ENCODE measurements around the gene TMEM204. TPM values are rescaled to one million over a fixed set of nuclear protein-coding genes. Genes with fewer than 3 reads are reported as not detected.

TMEM204 gene
- total and polyA plus RNA-seq, 10 of the 15 experiments (the other 5 are each of a cell fraction or from before 2014, with no cell fraction given): 0.05 to 0.30 (median 0.18) TPM; not detected in 7

DNA sequence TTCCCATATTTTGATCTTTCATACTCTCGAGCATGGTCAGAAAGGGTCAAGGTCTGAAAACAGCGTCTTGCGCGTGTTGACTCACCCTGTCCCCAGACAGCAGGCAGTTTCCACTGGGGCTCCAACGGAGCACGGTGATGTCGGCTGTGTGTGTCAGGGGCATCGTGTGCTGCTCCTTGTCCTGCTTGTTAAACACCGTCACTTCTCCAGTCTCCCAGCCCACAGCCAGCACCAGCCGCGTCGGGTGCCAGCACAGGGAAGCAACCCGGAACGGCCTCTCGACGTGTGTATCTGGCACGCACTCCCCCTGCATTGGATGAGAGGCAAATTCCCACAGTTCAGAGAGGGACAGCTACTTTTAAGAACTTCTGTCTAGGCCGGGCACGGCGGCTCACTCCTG, 68.8 kb downstream of the TMEM204 start:
- Histone ChIP-seq H3K4me2 (ENCODE audit: control insufficient read depth, insufficient read depth) (no peak overlapping the region), H3K4me3 (no peak overlapping the region), H3K27me3 (replicated peaks in 1 of 2; ENCODE audit: control insufficient read depth in 2 of 2, insufficient read depth in 2 of 2, low read length in 1 of 2) (no peaks in the 10 kb centered on the region), H3K79me2 (ENCODE audit: control insufficient read depth, insufficient read depth, low read length) (no peaks in the 10 kb centered on the region), H3K36me3 (ENCODE audit: control insufficient read depth in 2 of 2, insufficient read depth in 2 of 2, low read length in 1 of 2) (peaks cover 2 to 3% of the 10 kb centered on the region in 2 experiments; a peak in 3 of 4 replicates), H2AFZ (ENCODE audit: control insufficient read depth, low read depth, low read length) (no peak overlapping the region), H3K27ac (ENCODE audit: control insufficient read depth, insufficient read depth) (no peak overlapping the region), H4K20me1 (ENCODE audit: control insufficient read depth, insufficient read depth) (no peaks in the 10 kb centered on the region), H3K9me3 (replicated peaks; ENCODE audit: control insufficient read depth, insufficient read depth, low read length) (no peaks in the 10 kb centered on the region), H3K4me1 (ENCODE audit: control insufficient read depth, insufficient read depth, low read length) (no peaks in the 10 kb centered on the region), H3K9ac (ENCODE audit: control insufficient read depth, insufficient read depth, low read length) (no peak overlapping the region)
- TF ChIP-seq SREBF1 (IDR thresholded peaks at IDR 0.05; ENCODE audit: low read length) (no peak), BMI1 (IDR thresholded peaks at IDR 0.05; ENCODE audit: borderline replicate concordance) (no peak), MYB (IDR thresholded peaks at IDR 0.05; ENCODE audit: borderline replicate concordance, low read depth, low read length) (no peak), NFIC (IDR thresholded peaks at IDR 0.05; ENCODE audit: low read depth, low read length) (no peak), STAT3 (IDR thresholded peaks at IDR 0.05; ENCODE audit: low read depth, low read length) (no peak), ASH2L (IDR thresholded peaks at IDR 0.05; ENCODE audit: borderline replicate concordance, low read depth) (no peak), SPI1 (IDR thresholded peaks at IDR 0.05; ENCODE audit: borderline replicate concordance, insufficient read depth, low read depth, low read length) (no peak)
- POLR2A ChIA-PET: no interaction called here
- FAIRE-seq (no peak), DNase-seq (ENCODE audit: low read depth, low spot score) (no peak), ATAC-seq (no peak)
- 92% methylated on average over 20 of the region's 20 CpGs for WGBS (ENCODE audit: insufficient coverage, insufficient replicate concordance, low lambda C conversion rate, missing lambda C conversion rate)
- RAD21 ChIA-PET (ENCODE audit: unreplicated experiment): no interaction called here
- CTCF ChIA-PET: no interaction called here
- in situ Hi-C loops (cut with MboI): no loop called here
- intact Hi-C loops (cut with micrococcal nuclease; ENCODE audit: unreplicated experiment): no loop called here
- SMC1A ChIA-PET (ENCODE audit: uncharacterized antibody, unreplicated experiment): no interaction called here
- no TSS peak for BruUV-seq (replicated peaks)

Other genes with a start within 250 kb of the TMEM204 start
Only the 7 nearest of the 20 such genes appear.
- gene PERCC1, start 102.6 kb upstream of the TMEM204 start, total RNA-seq (2014; rRNA removed): not detected in 2 replicates
- not detected in 2 replicates for gene PERCC1, start 102.6 kb upstream of the TMEM204 start, total RNA-seq (2014; rRNA removed; fragmentation: Illumina TruSeq; extraction: Trizol)
- gene PERCC1, start 102.6 kb upstream of the TMEM204 start, total RNA-seq (2021): not detected in 2 replicates
- gene PERCC1, start 102.6 kb upstream of the TMEM204 start, polyA plus RNA-seq (2011; rRNA removed): not detected in 2 replicates
- not detected in 2 replicates for gene PERCC1, start 102.6 kb upstream of the TMEM204 start, polyA plus RNA-seq (2014; fragmentation: Illumina TruSeq; extraction: Trizol)
- gene PERCC1, start 102.6 kb upstream of the TMEM204 start, polyA plus RNA-seq (2014; fragmentation: Nextera tagmentation; extraction: Ambion mirVana): not detected
- not detected in 2 replicates for gene PERCC1, start 102.6 kb upstream of the TMEM204 start, polyA plus RNA-seq (2014; rRNA removed)
- not detected for gene PERCC1, start 102.6 kb upstream of the TMEM204 start, polyA plus RNA-seq (2016; fragmentation: Nextera tagmentation; extraction: Ambion mirVana)
- 0.06 and 0.11 TPM in 2 replicates for gene CCDC154, start 89.1 kb upstream of the TMEM204 start, total RNA-seq (2014; rRNA removed)
- gene CCDC154, start 89.1 kb upstream of the TMEM204 start, total RNA-seq (2014; rRNA removed; fragmentation: Illumina TruSeq; extraction: Trizol): not detected in 2 replicates
- 0.21 and 0.26 TPM in 2 replicates for gene CCDC154, start 89.1 kb upstream of the TMEM204 start, total RNA-seq (2021)
- not detected in 2 replicates for gene CCDC154, start 89.1 kb upstream of the TMEM204 start, polyA plus RNA-seq (2011; rRNA removed)
- not detected in 2 replicates for gene CCDC154, start 89.1 kb upstream of the TMEM204 start, polyA plus RNA-seq (2014; fragmentation: Illumina TruSeq; extraction: Trizol)
- not detected for gene CCDC154, start 89.1 kb upstream of the TMEM204 start, polyA plus RNA-seq (2014; fragmentation: Nextera tagmentation; extraction: Ambion mirVana)
- 0.33 TPM in 1 of 2 replicates, not detected in the other for gene CCDC154, start 89.1 kb upstream of the TMEM204 start, polyA plus RNA-seq (2014; rRNA removed)
- under 1 TPM in 1 of 2 experiments, not detected in 1; 0.25 TPM for gene CCDC154, start 89.1 kb upstream of the TMEM204 start, polyA plus RNA-seq (2016; fragmentation: Nextera tagmentation; extraction: Ambion mirVana)
- gene CLCN7, start 58.6 kb upstream of the TMEM204 start, total RNA-seq (2014; rRNA removed): 21.3 and 27.1 TPM in 2 replicates
- 7.7 and 7.8 TPM in 2 replicates for gene CLCN7, start 58.6 kb upstream of the TMEM204 start, total RNA-seq (2014; rRNA removed; fragmentation: Illumina TruSeq; extraction: Trizol)
- 56.3 and 62.5 TPM in 2 replicates for gene CLCN7, start 58.6 kb upstream of the TMEM204 start, total RNA-seq (2021)
- gene CLCN7, start 58.6 kb upstream of the TMEM204 start, polyA plus RNA-seq (2011; rRNA removed): 5.0 and 12.8 TPM in 2 replicates
- gene CLCN7, start 58.6 kb upstream of the TMEM204 start, polyA plus RNA-seq (2014; fragmentation: Illumina TruSeq; extraction: Trizol): 2.7 and 11.6 TPM in 2 replicates
- gene CLCN7, start 58.6 kb upstream of the TMEM204 start, polyA plus RNA-seq (2014; fragmentation: Nextera tagmentation; extraction: Ambion mirVana): under 1 TPM; 0.04 to 0.18 TPM
- 61.6 and 64.5 TPM in 2 replicates for gene CLCN7, start 58.6 kb upstream of the TMEM204 start, polyA plus RNA-seq (2014; rRNA removed)
- gene CLCN7, start 58.6 kb upstream of the TMEM204 start, polyA plus RNA-seq (2016; fragmentation: Nextera tagmentation; extraction: Ambion mirVana): 10 to 100 TPM; 36.7 to 38.0 TPM
- not detected in 2 replicates for gene PTX4, start 44.7 kb upstream of the TMEM204 start, total RNA-seq (2014; rRNA removed)
- not detected in 2 replicates for gene PTX4, start 44.7 kb upstream of the TMEM204 start, total RNA-seq (2014; rRNA removed; fragmentation: Illumina TruSeq; extraction: Trizol)
- gene PTX4, start 44.7 kb upstream of the TMEM204 start, total RNA-seq (2021): not detected in 2 replicates
- gene PTX4, start 44.7 kb upstream of the TMEM204 start, polyA plus RNA-seq (2011; rRNA removed): not detected in 2 replicates
- gene PTX4, start 44.7 kb upstream of the TMEM204 start, polyA plus RNA-seq (2014; fragmentation: Illumina TruSeq; extraction: Trizol): not detected in 2 replicates
- not detected for gene PTX4, start 44.7 kb upstream of the TMEM204 start, polyA plus RNA-seq (2014; fragmentation: Nextera tagmentation; extraction: Ambion mirVana)
- 0.20 TPM in 1 of 2 replicates, not detected in the other for gene PTX4, start 44.7 kb upstream of the TMEM204 start, polyA plus RNA-seq (2014; rRNA removed)
- gene PTX4, start 44.7 kb upstream of the TMEM204 start, polyA plus RNA-seq (2016; fragmentation: Nextera tagmentation; extraction: Ambion mirVana): not detected
- gene TELO2, start 40.3 kb upstream of the TMEM204 start, total RNA-seq (2014; rRNA removed): 21.5 and 25.2 TPM in 2 replicates
- gene TELO2, start 40.3 kb upstream of the TMEM204 start, total RNA-seq (2014; rRNA removed; fragmentation: Illumina TruSeq; extraction: Trizol): 7.1 and 8.2 TPM in 2 replicates
- 60.0 and 72.8 TPM in 2 replicates for gene TELO2, start 40.3 kb upstream of the TMEM204 start, total RNA-seq (2021)
- gene TELO2, start 40.3 kb upstream of the TMEM204 start, polyA plus RNA-seq (2011; rRNA removed): 5.2 and 11.9 TPM in 2 replicates
- 0.68 and 5.0 TPM in 2 replicates for gene TELO2, start 40.3 kb upstream of the TMEM204 start, polyA plus RNA-seq (2014; fragmentation: Illumina TruSeq; extraction: Trizol)
- gene TELO2, start 40.3 kb upstream of the TMEM204 start, polyA plus RNA-seq (2014; fragmentation: Nextera tagmentation; extraction: Ambion mirVana): 1 to 10 TPM in 1 of 2 experiments, under 1 TPM in 1; 0.55 to 2.4 TPM
- 56.4 and 83.7 TPM in 2 replicates for gene TELO2, start 40.3 kb upstream of the TMEM204 start, polyA plus RNA-seq (2014; rRNA removed)
- gene TELO2, start 40.3 kb upstream of the TMEM204 start, polyA plus RNA-seq (2016; fragmentation: Nextera tagmentation; extraction: Ambion mirVana): 10 to 100 TPM; 57.8 to 69.1 TPM
- gene IFT140, start 78.4 kb downstream of the TMEM204 start, total RNA-seq (2014; rRNA removed): 2.5 and 3.1 TPM in 2 replicates
- 2.4 and 2.8 TPM in 2 replicates for gene IFT140, start 78.4 kb downstream of the TMEM204 start, total RNA-seq (2014; rRNA removed; fragmentation: Illumina TruSeq; extraction: Trizol)
- 5.7 and 6.5 TPM in 2 replicates for gene IFT140, start 78.4 kb downstream of the TMEM204 start, total RNA-seq (2021)
- gene IFT140, start 78.4 kb downstream of the TMEM204 start, polyA plus RNA-seq (2011; rRNA removed): 1.7 and 2.9 TPM in 2 replicates
- gene IFT140, start 78.4 kb downstream of the TMEM204 start, polyA plus RNA-seq (2014; fragmentation: Illumina TruSeq; extraction: Trizol): 0.81 and 2.9 TPM in 2 replicates
- gene IFT140, start 78.4 kb downstream of the TMEM204 start, polyA plus RNA-seq (2014; fragmentation: Nextera tagmentation; extraction: Ambion mirVana): under 1 TPM; 0.29 to 0.48 TPM
- 2.9 and 4.4 TPM in 2 replicates for gene IFT140, start 78.4 kb downstream of the TMEM204 start, polyA plus RNA-seq (2014; rRNA removed)
- 1 to 10 TPM; 2.9 to 3.8 TPM for gene IFT140, start 78.4 kb downstream of the TMEM204 start, polyA plus RNA-seq (2016; fragmentation: Nextera tagmentation; extraction: Ambion mirVana)
- gene CRAMP1, start 78.7 kb downstream of the TMEM204 start, total RNA-seq (2014; rRNA removed): 2.8 and 4.2 TPM in 2 replicates
- 3.0 and 3.7 TPM in 2 replicates for gene CRAMP1, start 78.7 kb downstream of the TMEM204 start, total RNA-seq (2014; rRNA removed; fragmentation: Illumina TruSeq; extraction: Trizol)
- 8.1 and 9.8 TPM in 2 replicates for gene CRAMP1, start 78.7 kb downstream of the TMEM204 start, total RNA-seq (2021)
- 3.6 and 5.2 TPM in 2 replicates for gene CRAMP1, start 78.7 kb downstream of the TMEM204 start, polyA plus RNA-seq (2011; rRNA removed)
- 3.3 and 7.4 TPM in 2 replicates for gene CRAMP1, start 78.7 kb downstream of the TMEM204 start, polyA plus RNA-seq (2014; fragmentation: Illumina TruSeq; extraction: Trizol)
- gene CRAMP1, start 78.7 kb downstream of the TMEM204 start, polyA plus RNA-seq (2014; fragmentation: Nextera tagmentation; extraction: Ambion mirVana): under 1 TPM; 0.37 to 0.38 TPM
- 6.8 and 7.7 TPM in 2 replicates for gene CRAMP1, start 78.7 kb downstream of the TMEM204 start, polyA plus RNA-seq (2014; rRNA removed)
- gene CRAMP1, start 78.7 kb downstream of the TMEM204 start, polyA plus RNA-seq (2016; fragmentation: Nextera tagmentation; extraction: Ambion mirVana): 1 to 10 TPM in 1 of 2 experiments, under 1 TPM in 1; 0.81 to 1.4 TPM